HCT116 (cell line): ENCODE measurements around the gene ADAM19. TPM values are rescaled to one million over a fixed set of nuclear protein-coding genes. Genes with fewer than 3 reads are reported as not detected.

Experiments
- ATAC-seq: fragments of 200-7000 bp; cut with Tn5 transposase; 2 replicates; pipeline ENCODE4 v1.9.1; 2020; ENCODE audit warnings: mild to moderate bottlenecking, moderate library complexity
- BruUV-seq: library from RNA; stranded (reverse); fragments of 400-500 nt; replicated peaks from 2 replicates; lab custom pipeline; 2021; lab: Mats Ljungman, UMichigan
- CTCF ChIA-PET: fragments of 300-600 bp; sonication (Branson Sonifier 250); formaldehyde crosslinking; loops from one replicate; lab custom pipeline; 2021; ENCODE audit warnings: antibody characterized with exemption; lab: Charles Lee
- POLR2A ChIA-PET: fragments of 300-600, 350-600 bp; sonication (Branson Sonifier 250); formaldehyde crosslinking; loops from one replicate; lab custom pipeline; 2021; ENCODE audit warnings: antibody characterized with exemption; lab: Charles Lee
- RAD21 ChIA-PET, 2 experiments: fragments of 300-600 bp; sonication (Branson Sonifier 250); formaldehyde crosslinking; loops; one replicate each; lab custom pipeline; 2023; ENCODE audit warnings: low total read pairs in 2 of 2; ENCODE audit not compliant: uncharacterized antibody in 2 of 2, unreplicated experiment in 2 of 2, low non-redundant PET in 1 of 2; lab: Charles Lee
- DNase-seq: peaks from one replicate; pipeline ENCODE4 v3.0.0-alpha.2; 2010; ENCODE audit warnings: low read depth, low spot score
- H2AFZ ChIP-seq: fragments of 200-600 bp; shearing (Covaris generic), sonication (generic); 2 replicates; pipeline ENCODE4 v1.6.1; 2017; ENCODE audit warnings: low read depth, mixed run types, mixed read lengths, antibody characterized with exemption, low read length; ENCODE audit not compliant: poor library complexity, severe bottlenecking
- H3K27ac ChIP-seq: 2 replicates; pipeline ENCODE4 v1.5.1; 2012; ENCODE audit warnings: low read depth, low read length
- H3K27me3 ChIP-seq: fragments of 200-600 bp; sonication (generic); 2 replicates; pipeline ENCODE4 v1.6.1; 2016; ENCODE audit warnings: mixed run types, low read length, mixed read lengths; ENCODE audit not compliant: insufficient read depth
- H3K36me3 ChIP-seq, 2 experiments: fragments of 200-500 bp in 1 of 2; fragments of 200-600 bp in 1 of 2; sonication (Bioruptor generic) in 1 of 2; sonication (generic) in 1 of 2; 2 replicates each; pipeline versions ENCODE4 v1.5.1 to v1.6.1; 2014 to 2016; ENCODE audit warnings: low read length in 2 of 2, inconsistent platforms in 1 of 2, mixed read lengths in 1 of 2, mixed run types in 1 of 2; ENCODE audit not compliant: insufficient read depth in 2 of 2, control insufficient read depth in 1 of 2
- H3K4me1 ChIP-seq, 2 experiments: fragments of 200-600 bp in 1 of 2; sonication (generic) in 1 of 2; 2 replicates each; pipeline versions ENCODE4 v1.5.1 to v1.6.1; 2012 to 2017; ENCODE audit warnings: low read length in 2 of 2, inconsistent platforms in 1 of 2, mild to moderate bottlenecking in 1 of 2, mixed read lengths in 1 of 2, mixed run types in 1 of 2, moderate library complexity in 1 of 2; ENCODE audit not compliant: insufficient read depth in 2 of 2, control insufficient read depth in 1 of 2
- H3K4me2 ChIP-seq: fragments of 200-600 bp; sonication (generic); 2 replicates; pipeline ENCODE4 v1.6.1; 2017; ENCODE audit warnings: mixed run types, low read length, mixed read lengths
- H3K4me3 ChIP-seq, 2 experiments: fragments of 200-600 bp in 1 of 2; sonication (generic) in 1 of 2; replicated peaks in 1 of 2; 2 replicates each; pipeline ENCODE4 v1.5.1; 2011 to 2016; ENCODE audit warnings: low read length in 2 of 2, control low read depth in 1 of 2, low read depth in 1 of 2, mild to moderate bottlenecking in 1 of 2, mixed read lengths in 1 of 2, mixed run types in 1 of 2
- H3K79me2 ChIP-seq: fragments of 200-600 bp; sonication (generic); 2 replicates; pipeline ENCODE4 v1.6.1; 2017; ENCODE audit warnings: mild to moderate bottlenecking, mixed run types, low read length, moderate library complexity, mixed read lengths; ENCODE audit not compliant: insufficient read depth
- H3K9ac ChIP-seq: fragments of 200-600 bp; sonication (generic); 2 replicates; pipeline ENCODE4 v1.6.1; 2016; ENCODE audit warnings: low read length, mixed read lengths
- H3K9me2 ChIP-seq: fragments of 200-600 bp; sonication (generic), shearing (Covaris generic); 2 replicates; pipeline ENCODE4 v1.6.1; 2017; ENCODE audit warnings: mixed run types, mild to moderate bottlenecking, moderate library complexity; ENCODE audit not compliant: insufficient read depth
- H3K9me3 ChIP-seq, 2 experiments: fragments of 200-500 bp in 1 of 2; fragments of 200-600 bp in 1 of 2; sonication (Bioruptor generic) in 1 of 2; sonication (generic) in 1 of 2; 2 replicates each; pipeline ENCODE4 v1.6.1; 2014 to 2017; ENCODE audit warnings: low read length in 2 of 2, mixed read lengths in 2 of 2, inconsistent platforms in 1 of 2, low read depth in 1 of 2, mild to moderate bottlenecking in 1 of 2, mixed run types in 1 of 2, moderate library complexity in 1 of 2; ENCODE audit not compliant: control insufficient read depth in 1 of 2, insufficient read depth in 1 of 2
- H4K20me1 ChIP-seq: fragments of 200-600 bp; sonication (generic), shearing (Covaris generic); 2 replicates; pipeline ENCODE4 v1.6.1; 2017; ENCODE audit warnings: mixed run types, mild to moderate bottlenecking, moderate library complexity; ENCODE audit not compliant: insufficient read depth
- ATF3 ChIP-seq: IDR thresholded peaks from 2 replicates; pipeline ENCODE4 v1.6.1; 2012
- CBX3 ChIP-seq: IDR thresholded peaks from 2 replicates; pipeline ENCODE4 v1.6.1; 2012; ENCODE audit warnings: low read depth
- CTCF ChIP-seq, 3 experiments: fragments of 200-600 bp in 1 of 3; sonication (generic) in 1 of 3; IDR thresholded peaks in 2 of 3; conservative IDR thresholded peaks in 1 of 3; 2 replicates each; pipeline ENCODE4 v1.5.1; 2012 to 2017; ENCODE audit warnings: low read depth in 2 of 3, low read length in 2 of 3, antibody characterized with exemption in 1 of 3, borderline replicate concordance in 1 of 3, control low read depth in 1 of 3, mild to moderate bottlenecking in 1 of 3, mixed read lengths in 1 of 3, mixed run types in 1 of 3, moderate library complexity in 1 of 3; ENCODE audit not compliant: insufficient read depth in 1 of 3
- EGR1 ChIP-seq: IDR thresholded peaks from 2 replicates; pipeline ENCODE4 v1.6.1; 2012; ENCODE audit warnings: low read depth
- EZH2 ChIP-seq: fragments of 200-600 bp; sonication (generic); IDR thresholded peaks from 2 replicates; pipeline ENCODE4 v1.6.1; 2017; ENCODE audit warnings: antibody characterized with exemption, mixed run types
- EZH2phosphoT487 ChIP-seq: fragments of 200-600 bp; IDR thresholded peaks from 2 replicates; pipeline ENCODE4 v1.6.1; 2018; ENCODE audit warnings: antibody characterized with exemption, borderline replicate concordance
- JUND ChIP-seq: IDR thresholded peaks from 2 replicates; pipeline ENCODE4 v1.6.1; 2012
- POLR2A ChIP-seq: IDR thresholded peaks from 2 replicates; pipeline ENCODE4 v1.7.0; 2011; ENCODE audit warnings: borderline replicate concordance; ENCODE audit not compliant: insufficient read depth, insufficient read length; ENCODE audit errors: extremely low read depth
- POLR2AphosphoS5 ChIP-seq: IDR thresholded peaks from 2 replicates; pipeline ENCODE4 v1.6.1; 2011; ENCODE audit warnings: mild to moderate bottlenecking, low read depth, low read length, moderate library complexity
- REST ChIP-seq: IDR thresholded peaks from 2 replicates; pipeline ENCODE4 v1.6.1; 2012; ENCODE audit warnings: low read depth
- SIN3A ChIP-seq: IDR thresholded peaks from 2 replicates; pipeline ENCODE4 v1.6.1; 2012; ENCODE audit warnings: low read depth
- SP1 ChIP-seq: IDR thresholded peaks from 2 replicates; pipeline ENCODE4 v1.6.1; 2012; ENCODE audit warnings: low read depth
- SRF ChIP-seq: IDR thresholded peaks from 2 replicates; pipeline ENCODE4 v1.6.1; 2012; ENCODE audit warnings: low read depth
- YY1 ChIP-seq: IDR thresholded peaks from 2 replicates; pipeline ENCODE4 v1.6.1; 2011; ENCODE audit warnings: low read length, low read depth, moderate library complexity, mild to moderate bottlenecking; ENCODE audit not compliant: insufficient replicate concordance; ENCODE audit errors: extremely low read depth
- ZNF274 ChIP-seq: fragments of 200-500 bp; sonication (Bioruptor generic); IDR thresholded peaks from 2 replicates; pipeline ENCODE4 v1.6.1; 2014; ENCODE audit warnings: mild to moderate bottlenecking, low read depth, low read length, inconsistent platforms
- intact Hi-C: fragments of 100-400 bp; cut with micrococcal nuclease; formaldehyde crosslinking; loops from 2 replicates; pipeline ENCODE4 v1.10.0; 2022
- total RNA-seq: library from RNA; stranded (reverse); gene quantifications from one replicate; pipeline ENCODE4 v1.2.1, GENCODE V29; 2021; ENCODE audit not compliant: unreplicated experiment
- TF ChIP-seq, protein P1 (sequence below): IDR thresholded peaks from 2 replicates; pipeline ENCODE4 v1.6.1; 2011; ENCODE audit warnings: mild to moderate bottlenecking, low read length, moderate library complexity; ENCODE audit not compliant: insufficient replicate concordance; ENCODE audit errors: extremely low read depth

Gene ADAM19
- total RNA-seq, 1 experiment from 2014 or later: 77.3 TPM

DNA sequence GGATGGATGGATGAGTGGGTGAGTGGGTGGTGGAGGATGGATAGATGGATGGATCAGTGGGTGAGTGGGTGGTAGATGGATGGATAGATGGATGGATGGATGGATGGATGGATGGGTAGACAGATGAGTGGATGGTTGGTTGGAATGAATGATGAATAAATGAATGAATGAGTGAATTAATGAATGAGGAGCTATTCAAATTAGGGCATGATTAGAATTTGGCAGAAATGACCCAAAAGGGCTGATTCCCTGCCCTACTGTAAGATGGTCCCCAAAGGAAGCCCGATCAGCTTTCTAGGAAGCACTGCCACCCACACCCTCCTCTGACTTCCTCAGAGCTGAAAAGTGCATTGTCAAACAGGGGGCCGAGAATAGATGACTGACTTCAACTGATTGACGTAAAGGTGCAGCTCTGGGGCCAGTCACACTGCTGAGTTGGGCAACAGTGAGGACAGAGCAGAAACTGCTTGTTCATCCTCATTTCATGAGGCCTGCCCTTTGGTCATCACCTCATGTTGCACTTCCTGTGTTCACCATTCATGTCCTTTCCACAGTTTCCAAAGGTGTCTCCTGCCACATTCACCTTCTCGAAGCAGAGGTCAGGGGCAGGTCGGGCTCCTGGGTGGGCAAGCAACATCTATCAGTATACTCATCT lies 81.3 kb downstream of the ADAM19 start:
- H3K79me2 ChIP-seq: no peaks in the 10 kb centered on the region
- no peak overlapping the region for H3K4me2 ChIP-seq
- H3K9me3 ChIP-seq: no peaks in the 10 kb centered on the region
- H3K9me2 ChIP-seq: no peaks in the 10 kb centered on the region
- no peaks in the 10 kb centered on the region for H4K20me1 ChIP-seq
- RAD21 ChIA-PET: no interaction called here
- no peaks in the 10 kb centered on the region for H3K4me1 ChIP-seq
- no peak for ATAC-seq
- no peaks in the 10 kb centered on the region for H3K27me3 ChIP-seq
- intact Hi-C loops: no loop called here
- CTCF ChIA-PET: no interaction called here
- TF ChIP-seq SIN3A (no peak), YY1 (no peak), EZH2 (no peak), REST (no peak), POLR2A (no peak), EGR1 (no peak), ZNF274 (no peak), SRF (no peak), CBX3 (no peak), POLR2AphosphoS5 (no peak), JUND (no peak), SP1 (no peak), CTCF (IDR thresholded peaks at IDR 0.05 in 2 of 3, conservative IDR thresholded peaks at IDR 0.05 in 1 of 3; ENCODE audit: borderline replicate concordance in 1 of 3, insufficient read depth in 1 of 3, low read depth in 2 of 3, low read length in 2 of 3) (no peak), ATF3 (no peak), EZH2phosphoT487 (no peak)
- TF ChIP-seq, protein P1, sequence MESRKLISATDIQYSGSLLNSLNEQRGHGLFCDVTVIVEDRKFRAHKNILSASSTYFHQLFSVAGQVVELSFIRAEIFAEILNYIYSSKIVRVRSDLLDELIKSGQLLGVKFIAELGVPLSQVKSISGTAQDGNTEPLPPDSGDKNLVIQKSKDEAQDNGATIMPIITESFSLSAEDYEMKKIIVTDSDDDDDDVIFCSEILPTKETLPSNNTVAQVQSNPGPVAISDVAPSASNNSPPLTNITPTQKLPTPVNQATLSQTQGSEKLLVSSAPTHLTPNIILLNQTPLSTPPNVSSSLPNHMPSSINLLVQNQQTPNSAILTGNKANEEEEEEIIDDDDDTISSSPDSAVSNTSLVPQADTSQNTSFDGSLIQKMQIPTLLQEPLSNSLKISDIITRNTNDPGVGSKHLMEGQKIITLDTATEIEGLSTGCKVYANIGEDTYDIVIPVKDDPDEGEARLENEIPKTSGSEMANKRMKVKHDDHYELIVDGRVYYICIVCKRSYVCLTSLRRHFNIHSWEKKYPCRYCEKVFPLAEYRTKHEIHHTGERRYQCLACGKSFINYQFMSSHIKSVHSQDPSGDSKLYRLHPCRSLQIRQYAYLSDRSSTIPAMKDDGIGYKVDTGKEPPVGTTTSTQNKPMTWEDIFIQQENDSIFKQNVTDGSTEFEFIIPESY: no peak
- DNase-seq: no peak
- POLR2A ChIA-PET: no interaction called here
- peaks cover 7 to 23% of the 10 kb centered on the region in 2 experiments; a peak in 3 of 4 replicates for H3K36me3 ChIP-seq
- H3K27ac ChIP-seq: no peak overlapping the region
- no TSS peak for BruUV-seq
- no peak overlapping the region for H3K4me3 ChIP-seq
- H2AFZ ChIP-seq: no peak overlapping the region
- no peak overlapping the region for H3K9ac ChIP-seq
